Erythroblast (primary cell): ENCODE data around the gene C2orf72.

Experiments used
- GATA1 ChIP-seq: IDR thresholded peaks from 2 replicates; pipeline ENCODE4 v1.6.1; 2011; ENCODE audit warnings: low read depth, mild to moderate bottlenecking, control low read depth, low read length, moderate library complexity
- POLR2A ChIP-seq: IDR thresholded peaks from 2 replicates; pipeline ENCODE4 v1.6.1; 2011; ENCODE audit warnings: mild to moderate bottlenecking, low read length

GRCh38 chr2:231028889-231029288 is 8.4 kb upstream of the C2orf72 start:
- no peak for TF ChIP-seq POLR2A
- TF ChIP-seq GATA1: no peak
